GM12873 (cell line): Measurements from ENCODE around the gene ASB6.

Experiments used
- CTCF ChIP-seq: IDR thresholded peaks from 2 replicates; pipeline ENCODE4 v1.5.1; 2012; ENCODE audit warnings: low read depth, mild to moderate bottlenecking, moderate library complexity, low read length, control low read depth; ENCODE audit not compliant: insufficient read depth; ENCODE audit errors: missing control alignments

Gene ASB6

GRCh38 chr9:129608561-129609481, 33.1 kb downstream of the ASB6 start:
- no peak for TF ChIP-seq CTCF

- TF ChIP-seq CTCF: no peak
These were observed 34.9 kb downstream of the ASB6 start for GRCh38 chr9:129607027-129607387.

- no peak for TF ChIP-seq CTCF
These were observed 35.6 kb downstream of the ASB6 start for GRCh38 chr9:129606161-129607026.

GRCh38 chr9:129604766-129605163, 37.2 kb downstream of the ASB6 start:
- TF ChIP-seq CTCF: no peak

GRCh38 chr9:129604056-129604765, 37.7 kb downstream of the ASB6 start:
- no peak for TF ChIP-seq CTCF

- no peak for TF ChIP-seq CTCF
These were observed 39.1 kb downstream of the ASB6 start for GRCh38 chr9:129602598-129603415.
